Breast epithelium (tissue), 3 donors: Measurements from ENCODE around the gene CASZ1.

ENCODE experiments used
- POLR2AphosphoS5 ChIP-seq, 3 donors: sonication (generic); formaldehyde crosslinking; IDR thresholded peaks; one replicate each; pipeline ENCODE4 v1.6.1; 2017; ENCODE audit warnings: antibody characterized with exemption in 3 of 3
- TF ChIP-seq, protein P1 (sequence below), 3 donors: fragments of 450-650 bp; IDR thresholded peaks; one replicate each; pipeline ENCODE4 v1.5.1; 2016 to 2017; ENCODE audit warnings: antibody characterized with exemption in 3 of 3, mild to moderate bottlenecking in 3 of 3, moderate library complexity in 3 of 3

GRCh38 chr1:10808441-10808840 is 12.0 kb upstream of the CASZ1 start:
- TF ChIP-seq, protein P1, sequence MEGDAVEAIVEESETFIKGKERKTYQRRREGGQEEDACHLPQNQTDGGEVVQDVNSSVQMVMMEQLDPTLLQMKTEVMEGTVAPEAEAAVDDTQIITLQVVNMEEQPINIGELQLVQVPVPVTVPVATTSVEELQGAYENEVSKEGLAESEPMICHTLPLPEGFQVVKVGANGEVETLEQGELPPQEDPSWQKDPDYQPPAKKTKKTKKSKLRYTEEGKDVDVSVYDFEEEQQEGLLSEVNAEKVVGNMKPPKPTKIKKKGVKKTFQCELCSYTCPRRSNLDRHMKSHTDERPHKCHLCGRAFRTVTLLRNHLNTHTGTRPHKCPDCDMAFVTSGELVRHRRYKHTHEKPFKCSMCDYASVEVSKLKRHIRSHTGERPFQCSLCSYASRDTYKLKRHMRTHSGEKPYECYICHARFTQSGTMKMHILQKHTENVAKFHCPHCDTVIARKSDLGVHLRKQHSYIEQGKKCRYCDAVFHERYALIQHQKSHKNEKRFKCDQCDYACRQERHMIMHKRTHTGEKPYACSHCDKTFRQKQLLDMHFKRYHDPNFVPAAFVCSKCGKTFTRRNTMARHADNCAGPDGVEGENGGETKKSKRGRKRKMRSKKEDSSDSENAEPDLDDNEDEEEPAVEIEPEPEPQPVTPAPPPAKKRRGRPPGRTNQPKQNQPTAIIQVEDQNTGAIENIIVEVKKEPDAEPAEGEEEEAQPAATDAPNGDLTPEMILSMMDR (IDR thresholded peaks at IDR 0.05), result no peak
- TF ChIP-seq POLR2AphosphoS5 (IDR thresholded peaks at IDR 0.05), result no peak
